ENCODE data around the gene MAPK14. TPM values are rescaled to one million over a fixed set of nuclear protein-coding genes. Genes with fewer than 3 reads are reported as not detected.

MAPK14 gene
- total and polyA plus RNA-seq, 2 donors (not counting 1 experiment from before 2014, with no cell fraction given), result 55.9 to 57.8 TPM

- no peak for TF ChIP-seq CTCF (conservative IDR thresholded peaks at IDR 0.05 in 1 of 2, IDR thresholded peaks at IDR 0.05 in 1 of 2; ENCODE audit: low read depth in 1 of 2, low read length in 2 of 2)
- TF ChIP-seq EZH2 (IDR thresholded peaks at IDR 0.05; ENCODE audit: low read length, missing control alignments), result no peak
- no peak overlapping the region for H3K4me2 ChIP-seq (ENCODE audit: extremely low read depth, insufficient read depth, low read length)
Measured at GRCh38 chr6:36054415-36054814, 26.8 kb downstream of the MAPK14 start.

GRCh38 chr6:36054956-36055355 lies 27.3 kb downstream of the MAPK14 start:
- Histone ChIP-seq H3K36me3 (ENCODE audit: control insufficient read depth, insufficient read depth, low read length) (no peaks in the 10 kb centered on the region), H3K79me2 (ENCODE audit: control insufficient read depth, insufficient read depth, low read length) (peaks cover 35% of the 10 kb centered on the region), H3K27me3 (ENCODE audit: control insufficient read depth, insufficient read depth, low read length) (no peaks in the 10 kb centered on the region), H3K9me3 (ENCODE audit: control insufficient read depth, insufficient read depth, low read depth, low read length) (no peaks in the 10 kb centered on the region), H3K27ac (ENCODE audit: insufficient read depth, low read length) (no peak overlapping the region), H3K9ac (ENCODE audit: insufficient read depth, low read length) (no peak overlapping the region), H2AFZ (ENCODE audit: low read length) (no peak overlapping the region), H3K4me3 (replicated peaks in 1 of 4; ENCODE audit: control extremely low read depth in 1 of 4, insufficient read depth in 1 of 4, low read depth in 3 of 4, low read length in 4 of 4) (no peak overlapping the region), H3K4me2 (ENCODE audit: extremely low read depth, insufficient read depth, low read length) (no peak overlapping the region), H3K4me1 (ENCODE audit: control insufficient read depth, extremely low read depth, insufficient read depth, low read length) (peaks cover 4% of the 10 kb centered on the region), H4K20me1 (ENCODE audit: control insufficient read depth, extremely low read depth, insufficient read depth, low read length) (no peaks in the 10 kb centered on the region)
- no peak for DNase-seq (ENCODE audit: low read depth in 2 of 2)
- no peak for TF ChIP-seq EZH2 (IDR thresholded peaks at IDR 0.05; ENCODE audit: low read length, missing control alignments)

More at GRCh38 chr6:36054415-36054814, 26.8 kb downstream of the MAPK14 start:
- no peak overlapping the region for H3K9ac ChIP-seq (ENCODE audit: insufficient read depth, low read length)
- no peaks in the 10 kb centered on the region for H3K27me3 ChIP-seq (ENCODE audit: control insufficient read depth, insufficient read depth, low read length)
- no peak overlapping the region for H2AFZ ChIP-seq (ENCODE audit: low read length)
- peaks cover 2% of the 10 kb centered on the region for H4K20me1 ChIP-seq (ENCODE audit: control insufficient read depth, extremely low read depth, insufficient read depth, low read length)
- H3K79me2 ChIP-seq (ENCODE audit: control insufficient read depth, insufficient read depth, low read length), result peaks cover 41% of the 10 kb centered on the region
- no peaks in the 10 kb centered on the region for H3K36me3 ChIP-seq (ENCODE audit: control insufficient read depth, insufficient read depth, low read length)
- H3K27ac ChIP-seq (ENCODE audit: insufficient read depth, low read length), result no peak overlapping the region
- DNase-seq (ENCODE audit: low read depth in 2 of 2), result peak in 1 of 2 donors; percentile 16
- no peaks in the 10 kb centered on the region for H3K9me3 ChIP-seq (ENCODE audit: control insufficient read depth, insufficient read depth, low read depth, low read length)
- no peak overlapping the region for H3K4me3 ChIP-seq (replicated peaks in 1 of 4; ENCODE audit: control extremely low read depth in 1 of 4, insufficient read depth in 1 of 4, low read depth in 3 of 4, low read length in 4 of 4)
- peaks cover 4% of the 10 kb centered on the region for H3K4me1 ChIP-seq (ENCODE audit: control insufficient read depth, extremely low read depth, insufficient read depth, low read length)

DNA sequence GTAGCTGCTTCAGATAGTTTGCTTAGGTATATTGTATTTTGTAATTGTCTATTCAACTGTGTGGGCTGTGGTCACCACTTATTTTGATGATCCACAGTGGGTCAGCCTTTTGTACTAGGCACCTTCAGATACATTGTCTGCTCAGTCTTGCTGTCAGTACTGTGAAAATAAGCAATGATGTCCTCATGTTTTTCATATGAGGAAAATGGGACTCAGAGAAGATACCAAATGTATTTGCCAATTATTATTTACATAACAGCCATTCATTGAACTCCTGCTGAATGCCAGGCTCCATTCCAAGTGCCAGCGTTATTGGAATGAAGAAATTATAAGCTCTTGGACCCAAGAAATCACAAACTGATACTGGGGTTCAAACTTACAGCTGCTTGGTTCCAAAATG lies 28.6 kb downstream of the MAPK14 start:
- Histone ChIP-seq H4K20me1 (ENCODE audit: control insufficient read depth, extremely low read depth, insufficient read depth, low read length) (no peaks in the 10 kb centered on the region), H3K79me2 (ENCODE audit: control insufficient read depth, insufficient read depth, low read length) (peaks cover 26% of the 10 kb centered on the region), H3K4me3 (replicated peaks in 1 of 4; ENCODE audit: control extremely low read depth in 1 of 4, insufficient read depth in 1 of 4, low read depth in 3 of 4, low read length in 4 of 4) (no peak overlapping the region), H3K36me3 (ENCODE audit: control insufficient read depth, insufficient read depth, low read length) (no peaks in the 10 kb centered on the region), H3K4me1 (ENCODE audit: control insufficient read depth, extremely low read depth, insufficient read depth, low read length) (peaks cover 4% of the 10 kb centered on the region), H3K9ac (ENCODE audit: insufficient read depth, low read length) (no peak overlapping the region), H3K4me2 (ENCODE audit: extremely low read depth, insufficient read depth, low read length) (no peak overlapping the region), H3K27me3 (ENCODE audit: control insufficient read depth, insufficient read depth, low read length) (no peaks in the 10 kb centered on the region), H3K9me3 (ENCODE audit: control insufficient read depth, insufficient read depth, low read depth, low read length) (no peaks in the 10 kb centered on the region), H2AFZ (ENCODE audit: low read length) (no peak overlapping the region), H3K27ac (ENCODE audit: insufficient read depth, low read length) (no peak overlapping the region)
- TF ChIP-seq CTCF (conservative IDR thresholded peaks at IDR 0.05 in 1 of 2, IDR thresholded peaks at IDR 0.05 in 1 of 2; ENCODE audit: low read depth in 1 of 2, low read length in 2 of 2) (no peak), EZH2 (IDR thresholded peaks at IDR 0.05; ENCODE audit: low read length, missing control alignments) (no peak)
- no peak for DNase-seq (ENCODE audit: low read depth in 2 of 2)

Data from fibroblast of lung (primary cell).